ENCODE results near the gene HASPIN.

HASPIN gene

DNA sequence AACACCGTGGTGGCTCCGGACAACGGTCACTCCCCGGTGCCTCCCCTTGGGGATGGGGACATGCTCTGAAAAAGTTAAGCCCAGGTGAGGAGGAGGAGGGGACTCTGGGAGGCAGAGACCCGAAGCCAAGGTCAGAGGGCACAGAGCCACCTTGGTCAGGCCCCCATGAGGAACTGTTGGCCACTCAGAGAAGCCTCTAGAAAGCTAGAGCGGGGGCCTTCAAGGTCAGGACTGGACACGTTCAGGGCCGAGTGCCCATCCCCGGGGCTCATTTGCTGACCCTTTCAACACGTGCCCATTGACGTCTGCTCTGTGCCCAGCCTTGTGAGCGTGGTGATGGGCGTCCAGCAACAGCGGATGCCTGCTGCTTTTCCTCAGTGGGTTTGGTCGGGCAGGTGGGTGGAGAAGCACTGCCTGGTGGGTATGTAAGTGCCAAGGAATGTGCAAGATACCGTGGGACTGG, 38.2 kb downstream of the HASPIN start:
- Histone ChIP-seq H3K4me3 (ENCODE audit: insufficient read depth, low read depth, low read length, poor library complexity, severe bottlenecking) (no peak overlapping the region), H3K27ac (ENCODE audit: insufficient read depth, low read length, poor library complexity, severe bottlenecking) (no peak overlapping the region), H3K36me3 (ENCODE audit: control insufficient read depth, insufficient read depth, low read length) (no peaks in the 10 kb centered on the region), H3K27me3 (replicated peaks; ENCODE audit: control insufficient read depth, insufficient read depth, low read length, poor library complexity, severe bottlenecking) (no peaks in the 10 kb centered on the region), H3K9me3 (ENCODE audit: control insufficient read depth, low read length) (no peaks in the 10 kb centered on the region), H3K4me1 (ENCODE audit: control insufficient read depth, insufficient read depth, low read length, poor library complexity, severe bottlenecking) (peaks cover 17% of the 10 kb centered on the region)
- DNase-seq, result no peak

DNA sequence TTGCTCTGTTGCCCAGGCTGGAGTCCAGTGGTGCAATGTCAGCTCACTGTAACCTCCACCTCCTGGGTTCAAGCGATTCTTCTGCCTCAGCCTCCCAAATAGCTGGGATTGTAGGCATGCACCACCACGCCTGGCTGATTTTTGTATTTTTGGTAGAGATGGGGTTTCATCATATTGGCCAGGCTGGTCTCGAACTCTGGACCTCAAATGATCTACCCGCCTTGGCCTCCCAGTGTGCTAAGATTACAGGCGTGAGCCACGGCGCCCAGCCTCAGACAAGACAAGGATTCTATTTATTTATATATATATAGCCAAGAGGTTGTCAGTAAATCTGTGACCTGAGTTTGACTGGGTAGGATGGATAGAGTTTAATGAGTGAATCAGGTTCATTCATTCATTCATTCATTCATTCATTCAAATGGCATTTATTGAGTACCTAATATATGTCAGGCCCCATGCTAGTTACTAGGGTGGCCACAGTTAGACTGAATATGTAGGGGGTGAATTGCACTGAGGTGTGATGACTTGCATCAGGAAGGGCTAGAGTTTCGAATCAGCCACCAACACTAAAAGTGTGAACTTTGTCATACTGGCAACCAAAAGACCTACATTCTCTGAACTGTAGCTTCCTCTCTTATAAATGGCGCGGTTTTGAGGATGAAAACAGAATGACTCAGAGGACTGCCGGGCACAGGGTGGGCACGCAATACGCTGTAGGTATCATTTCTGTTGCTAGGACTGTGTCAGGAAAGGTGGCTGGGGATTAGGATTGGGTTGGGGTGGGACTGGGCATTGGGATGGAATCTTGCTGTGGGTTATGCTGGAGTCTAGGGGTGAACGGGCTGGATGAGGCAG, 39.4 kb downstream of the HASPIN start:
- Histone ChIP-seq H3K27me3 (replicated peaks; ENCODE audit: control insufficient read depth, insufficient read depth, low read length, poor library complexity, severe bottlenecking) (no peaks in the 10 kb centered on the region), H3K4me1 (ENCODE audit: control insufficient read depth, insufficient read depth, low read length, poor library complexity, severe bottlenecking) (peaks cover 17% of the 10 kb centered on the region), H3K27ac (ENCODE audit: insufficient read depth, low read length, poor library complexity, severe bottlenecking) (peak overlapping the region; percentile 19), H3K4me3 (ENCODE audit: insufficient read depth, low read depth, low read length, poor library complexity, severe bottlenecking) (no peak overlapping the region), H3K9me3 (ENCODE audit: control insufficient read depth, low read length) (no peaks in the 10 kb centered on the region), H3K36me3 (ENCODE audit: control insufficient read depth, insufficient read depth, low read length) (no peaks in the 10 kb centered on the region)
- DNase-seq, result peak in 1 of 3 donors; percentile 27

DNA sequence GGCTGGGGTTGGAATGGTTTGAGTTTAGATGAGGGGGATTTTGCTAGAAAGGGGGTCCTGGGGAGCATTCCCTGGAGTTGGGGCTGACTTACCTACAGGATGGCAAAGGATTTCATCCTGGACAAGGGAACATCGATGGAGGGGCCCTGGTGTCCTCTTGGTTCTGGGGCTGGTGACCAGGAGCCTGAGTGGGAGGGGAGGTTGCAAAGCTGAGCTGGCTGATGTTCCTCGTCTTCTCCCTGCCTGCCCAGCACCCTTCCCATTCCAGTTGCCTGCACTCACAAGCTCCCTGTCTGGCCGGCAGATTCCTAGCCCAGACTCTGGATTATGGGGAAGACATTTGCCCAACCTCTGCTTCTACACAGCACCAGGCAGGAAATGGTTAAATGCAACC, 40.1 kb downstream of the HASPIN start:
- no peaks in the 10 kb centered on the region for H3K36me3 ChIP-seq (ENCODE audit: control insufficient read depth, insufficient read depth, low read length)
- H3K27ac ChIP-seq (ENCODE audit: insufficient read depth, low read length, poor library complexity, severe bottlenecking), result peak overlapping the region; percentile 19
- H3K9me3 ChIP-seq (ENCODE audit: control insufficient read depth, low read length), result no peaks in the 10 kb centered on the region
- no peaks in the 10 kb centered on the region for H3K27me3 ChIP-seq (replicated peaks; ENCODE audit: control insufficient read depth, insufficient read depth, low read length, poor library complexity, severe bottlenecking)
- no peak for DNase-seq
- H3K4me1 ChIP-seq (ENCODE audit: control insufficient read depth, insufficient read depth, low read length, poor library complexity, severe bottlenecking), result peaks cover 17% of the 10 kb centered on the region
- H3K4me3 ChIP-seq (ENCODE audit: insufficient read depth, low read depth, low read length, poor library complexity, severe bottlenecking), result no peak overlapping the region

DNA sequence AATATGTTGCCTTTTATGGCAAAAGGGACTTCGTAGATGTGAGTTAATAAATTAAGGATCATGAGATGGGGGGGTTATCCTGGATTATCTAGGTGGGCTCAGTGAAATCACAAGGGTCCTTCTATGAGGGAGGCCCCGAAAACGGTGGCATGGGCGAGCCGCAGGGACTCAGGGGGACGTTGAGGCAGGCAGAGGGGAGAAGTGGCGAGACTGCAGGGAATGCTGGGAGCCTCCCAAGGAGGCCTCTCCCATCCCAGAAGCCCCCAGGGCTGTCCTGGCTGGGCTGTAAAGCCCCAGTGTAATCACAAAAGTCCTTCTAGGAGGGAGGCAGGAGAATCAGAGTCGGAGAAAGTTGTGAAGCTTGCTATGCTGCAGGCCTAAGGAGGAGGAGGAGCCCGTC, 42.3 kb downstream of the HASPIN start:
- Histone ChIP-seq H3K4me3 (ENCODE audit: insufficient read depth, low read depth, low read length, poor library complexity, severe bottlenecking) (no peak overlapping the region), H3K27me3 (replicated peaks; ENCODE audit: control insufficient read depth, insufficient read depth, low read length, poor library complexity, severe bottlenecking) (no peaks in the 10 kb centered on the region), H3K27ac (ENCODE audit: insufficient read depth, low read length, poor library complexity, severe bottlenecking) (peak overlapping the region; percentile 47), H3K36me3 (ENCODE audit: control insufficient read depth, insufficient read depth, low read length) (no peaks in the 10 kb centered on the region), H3K9me3 (ENCODE audit: control insufficient read depth, low read length) (no peaks in the 10 kb centered on the region), H3K4me1 (ENCODE audit: control insufficient read depth, insufficient read depth, low read length, poor library complexity, severe bottlenecking) (peaks cover 20% of the 10 kb centered on the region)
- no peak for DNase-seq

DNA sequence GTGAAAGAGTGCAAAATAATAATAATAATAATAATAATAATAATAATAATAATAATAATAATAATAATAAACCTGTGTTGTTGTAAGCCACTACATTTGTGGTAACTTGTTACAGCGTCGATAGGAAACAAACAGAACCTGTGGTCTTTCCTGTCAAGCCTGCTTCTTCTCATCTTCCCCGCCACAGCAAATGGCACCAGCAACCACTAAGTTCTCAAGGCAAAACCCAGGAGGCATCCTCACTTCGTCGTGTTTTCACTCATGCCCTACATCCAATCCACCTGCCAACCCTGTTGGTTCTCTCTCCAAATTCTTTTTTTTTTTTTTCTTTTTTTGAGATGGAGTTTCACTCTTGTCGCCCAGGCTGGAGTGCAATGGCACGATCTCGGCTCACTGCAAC, 43.1 kb downstream of the HASPIN start:
- Histone ChIP-seq H3K27me3 (replicated peaks; ENCODE audit: control insufficient read depth, insufficient read depth, low read length, poor library complexity, severe bottlenecking) (no peaks in the 10 kb centered on the region), H3K4me3 (ENCODE audit: insufficient read depth, low read depth, low read length, poor library complexity, severe bottlenecking) (no peak overlapping the region), H3K4me1 (ENCODE audit: control insufficient read depth, insufficient read depth, low read length, poor library complexity, severe bottlenecking) (peaks cover 20% of the 10 kb centered on the region), H3K27ac (ENCODE audit: insufficient read depth, low read length, poor library complexity, severe bottlenecking) (no peak overlapping the region), H3K9me3 (ENCODE audit: control insufficient read depth, low read length) (no peaks in the 10 kb centered on the region), H3K36me3 (ENCODE audit: control insufficient read depth, insufficient read depth, low read length) (no peaks in the 10 kb centered on the region)
- DNase-seq, result peak in 1 of 3 donors; percentile 11

DNA sequence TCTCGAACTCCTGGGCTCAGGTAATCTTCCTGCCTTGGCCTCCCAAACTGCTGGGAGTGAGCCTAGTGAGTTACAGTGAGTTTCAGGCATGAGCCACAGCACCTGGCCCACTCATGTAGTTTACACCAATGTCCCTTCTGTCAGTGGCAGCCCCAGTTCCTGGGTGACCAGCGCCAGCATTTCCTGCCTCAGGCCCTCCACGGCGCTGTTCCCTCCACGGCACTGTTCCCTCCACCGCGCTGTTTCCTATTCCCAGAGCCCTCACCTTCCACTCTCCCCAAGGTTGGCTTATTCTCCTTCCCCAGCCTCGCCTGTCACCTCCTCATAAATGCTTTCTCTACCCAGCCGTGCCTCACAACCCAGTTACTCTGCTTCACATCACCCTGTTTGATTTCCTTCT, 44.6 kb downstream of the HASPIN start:
- no peaks in the 10 kb centered on the region for H3K36me3 ChIP-seq (ENCODE audit: control insufficient read depth, insufficient read depth, low read length)
- H3K9me3 ChIP-seq (ENCODE audit: control insufficient read depth, low read length), result no peaks in the 10 kb centered on the region
- no peaks in the 10 kb centered on the region for H3K27me3 ChIP-seq (replicated peaks; ENCODE audit: control insufficient read depth, insufficient read depth, low read length, poor library complexity, severe bottlenecking)
- H3K4me1 ChIP-seq (ENCODE audit: control insufficient read depth, insufficient read depth, low read length, poor library complexity, severe bottlenecking), result peaks cover 20% of the 10 kb centered on the region
- no peak overlapping the region for H3K4me3 ChIP-seq (ENCODE audit: insufficient read depth, low read depth, low read length, poor library complexity, severe bottlenecking)
- H3K27ac ChIP-seq (ENCODE audit: insufficient read depth, low read length, poor library complexity, severe bottlenecking), result no peak overlapping the region
- no peak for DNase-seq

DNA sequence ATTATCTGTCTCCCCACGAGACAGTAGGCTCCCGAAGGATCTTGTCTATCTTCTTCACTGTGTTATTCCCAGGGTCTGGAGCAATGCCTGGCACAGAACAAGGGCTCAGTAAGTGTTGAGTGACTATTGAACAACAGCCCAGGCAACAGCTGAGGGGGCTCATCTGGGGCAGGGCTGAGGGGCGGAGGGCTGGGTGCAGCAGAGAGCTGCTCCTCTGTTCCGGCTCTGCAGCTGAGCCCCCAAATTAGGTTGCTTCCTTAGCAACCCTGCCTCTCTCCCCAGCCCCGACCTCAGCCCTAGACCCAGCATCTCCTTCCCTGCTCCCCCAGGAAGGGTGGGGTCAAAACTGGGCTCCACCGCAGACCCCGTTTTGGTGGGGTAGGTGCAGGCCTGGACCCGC, 45.1 kb downstream of the HASPIN start:
- Histone ChIP-seq H3K9me3 (ENCODE audit: control insufficient read depth, low read length) (no peaks in the 10 kb centered on the region), H3K36me3 (ENCODE audit: control insufficient read depth, insufficient read depth, low read length) (no peaks in the 10 kb centered on the region), H3K27me3 (replicated peaks; ENCODE audit: control insufficient read depth, insufficient read depth, low read length, poor library complexity, severe bottlenecking) (no peaks in the 10 kb centered on the region), H3K4me1 (ENCODE audit: control insufficient read depth, insufficient read depth, low read length, poor library complexity, severe bottlenecking) (peaks cover 18% of the 10 kb centered on the region), H3K27ac (ENCODE audit: insufficient read depth, low read length, poor library complexity, severe bottlenecking) (no peak overlapping the region), H3K4me3 (ENCODE audit: insufficient read depth, low read depth, low read length, poor library complexity, severe bottlenecking) (no peak overlapping the region)
- DNase-seq, result no peak

DNA sequence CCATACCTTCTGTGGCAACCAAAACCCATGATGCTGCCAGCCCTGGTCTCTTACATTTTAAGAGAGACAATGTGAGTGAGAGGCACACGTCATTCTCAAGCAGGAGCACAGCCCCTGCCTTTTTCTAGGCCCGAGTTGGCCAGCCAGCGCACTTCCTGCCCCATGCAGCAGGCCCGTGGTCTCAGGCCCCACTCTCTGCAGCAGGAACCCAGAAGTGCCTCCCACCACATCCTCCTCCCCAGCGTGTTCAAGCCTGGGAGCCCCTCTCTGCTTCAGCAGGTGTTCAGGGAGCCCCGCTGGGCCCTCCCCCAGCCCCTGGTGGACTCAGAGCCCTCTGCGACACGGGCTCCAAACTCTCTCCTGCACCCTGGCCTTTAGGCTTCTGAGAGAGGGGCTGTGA, 46.8 kb downstream of the HASPIN start:
- Histone ChIP-seq H3K4me1 (ENCODE audit: control insufficient read depth, insufficient read depth, low read length, poor library complexity, severe bottlenecking) (peaks cover 11% of the 10 kb centered on the region), H3K9me3 (ENCODE audit: control insufficient read depth, low read length) (no peaks in the 10 kb centered on the region), H3K36me3 (ENCODE audit: control insufficient read depth, insufficient read depth, low read length) (no peaks in the 10 kb centered on the region), H3K27me3 (replicated peaks; ENCODE audit: control insufficient read depth, insufficient read depth, low read length, poor library complexity, severe bottlenecking) (no peaks in the 10 kb centered on the region), H3K27ac (ENCODE audit: insufficient read depth, low read length, poor library complexity, severe bottlenecking) (no peak overlapping the region), H3K4me3 (ENCODE audit: insufficient read depth, low read depth, low read length, poor library complexity, severe bottlenecking) (no peak overlapping the region)
- no peak for DNase-seq

DNA sequence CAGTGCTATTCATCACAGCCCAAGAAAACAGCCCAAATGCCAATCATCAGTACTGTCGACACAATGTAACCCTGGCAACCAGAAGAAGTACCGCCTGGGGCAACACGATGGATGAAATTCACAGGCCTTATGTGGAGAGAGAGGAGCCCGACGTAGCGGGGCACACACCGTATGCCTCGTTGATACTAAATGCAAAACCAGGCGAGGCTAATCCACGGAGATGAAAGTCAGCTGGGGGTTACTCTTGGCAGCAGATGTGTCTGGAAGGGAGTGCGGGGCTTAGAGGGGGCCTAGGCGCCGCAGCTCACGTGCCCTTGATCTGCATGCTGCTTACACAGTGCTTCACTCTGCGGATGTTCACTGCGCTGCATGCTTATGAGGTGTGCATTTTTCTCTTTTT, 47.4 kb downstream of the HASPIN start:
- H3K36me3 ChIP-seq (ENCODE audit: control insufficient read depth, insufficient read depth, low read length), result no peaks in the 10 kb centered on the region

DNA sequence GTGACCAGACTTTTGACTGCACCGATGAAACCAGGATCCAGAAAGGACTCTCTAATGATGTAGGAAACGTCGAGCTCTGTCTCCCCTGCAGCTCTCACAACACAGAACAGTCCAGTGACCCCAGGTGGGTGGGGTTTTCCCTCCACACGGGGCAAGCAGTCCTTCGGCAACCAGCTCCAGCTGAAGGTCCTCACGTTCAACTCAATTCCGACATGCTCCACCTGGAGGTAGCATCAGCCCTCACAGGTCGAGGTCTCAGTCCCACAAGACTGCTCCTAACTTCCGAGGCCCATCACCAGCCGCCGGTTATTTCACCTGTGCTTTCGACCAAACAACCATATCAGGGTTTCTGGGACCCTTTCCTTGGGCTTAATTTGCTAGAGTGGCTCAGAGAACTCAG, 49.1 kb downstream of the HASPIN start:
- Histone ChIP-seq H3K4me1 (ENCODE audit: control insufficient read depth, insufficient read depth, low read length, poor library complexity, severe bottlenecking) (peaks cover 2% of the 10 kb centered on the region), H3K9me3 (ENCODE audit: control insufficient read depth, low read length) (no peaks in the 10 kb centered on the region), H3K27ac (ENCODE audit: insufficient read depth, low read length, poor library complexity, severe bottlenecking) (no peak overlapping the region), H3K4me3 (ENCODE audit: insufficient read depth, low read depth, low read length, poor library complexity, severe bottlenecking) (no peak overlapping the region), H3K27me3 (replicated peaks; ENCODE audit: control insufficient read depth, insufficient read depth, low read length, poor library complexity, severe bottlenecking) (no peaks in the 10 kb centered on the region), H3K36me3 (ENCODE audit: control insufficient read depth, insufficient read depth, low read length) (no peaks in the 10 kb centered on the region)
- no peak for DNase-seq

More for the DNA sequence above, 47.4 kb downstream of the HASPIN start:
- no peak for DNase-seq
- H3K9me3 ChIP-seq (ENCODE audit: control insufficient read depth, low read length), result no peaks in the 10 kb centered on the region
- no peak overlapping the region for H3K4me3 ChIP-seq (ENCODE audit: insufficient read depth, low read depth, low read length, poor library complexity, severe bottlenecking)
- no peaks in the 10 kb centered on the region for H3K27me3 ChIP-seq (replicated peaks; ENCODE audit: control insufficient read depth, insufficient read depth, low read length, poor library complexity, severe bottlenecking)
- peaks cover 6% of the 10 kb centered on the region for H3K4me1 ChIP-seq (ENCODE audit: control insufficient read depth, insufficient read depth, low read length, poor library complexity, severe bottlenecking)
- no peak overlapping the region for H3K27ac ChIP-seq (ENCODE audit: insufficient read depth, low read length, poor library complexity, severe bottlenecking)
